HG02840 (cell line): ENCODE measurements around the gene TM9SF3.
"Not testable (repeated sequence)": the region's sequence is repeated elsewhere in the genome, so short reads cannot be mapped to it uniquely, and the experiment has no call there.

Experiments used
- ATAC-seq: cut with Tn5 transposase; IDR thresholded peaks from one replicate; pipeline ENCODE4 v1.9.1; 2021; ENCODE audit warnings: mild to moderate bottlenecking, moderate library complexity, moderate number of reproducible peaks; ENCODE audit not compliant: unreplicated experiment, low FRiP score

Gene TM9SF3

DNA sequence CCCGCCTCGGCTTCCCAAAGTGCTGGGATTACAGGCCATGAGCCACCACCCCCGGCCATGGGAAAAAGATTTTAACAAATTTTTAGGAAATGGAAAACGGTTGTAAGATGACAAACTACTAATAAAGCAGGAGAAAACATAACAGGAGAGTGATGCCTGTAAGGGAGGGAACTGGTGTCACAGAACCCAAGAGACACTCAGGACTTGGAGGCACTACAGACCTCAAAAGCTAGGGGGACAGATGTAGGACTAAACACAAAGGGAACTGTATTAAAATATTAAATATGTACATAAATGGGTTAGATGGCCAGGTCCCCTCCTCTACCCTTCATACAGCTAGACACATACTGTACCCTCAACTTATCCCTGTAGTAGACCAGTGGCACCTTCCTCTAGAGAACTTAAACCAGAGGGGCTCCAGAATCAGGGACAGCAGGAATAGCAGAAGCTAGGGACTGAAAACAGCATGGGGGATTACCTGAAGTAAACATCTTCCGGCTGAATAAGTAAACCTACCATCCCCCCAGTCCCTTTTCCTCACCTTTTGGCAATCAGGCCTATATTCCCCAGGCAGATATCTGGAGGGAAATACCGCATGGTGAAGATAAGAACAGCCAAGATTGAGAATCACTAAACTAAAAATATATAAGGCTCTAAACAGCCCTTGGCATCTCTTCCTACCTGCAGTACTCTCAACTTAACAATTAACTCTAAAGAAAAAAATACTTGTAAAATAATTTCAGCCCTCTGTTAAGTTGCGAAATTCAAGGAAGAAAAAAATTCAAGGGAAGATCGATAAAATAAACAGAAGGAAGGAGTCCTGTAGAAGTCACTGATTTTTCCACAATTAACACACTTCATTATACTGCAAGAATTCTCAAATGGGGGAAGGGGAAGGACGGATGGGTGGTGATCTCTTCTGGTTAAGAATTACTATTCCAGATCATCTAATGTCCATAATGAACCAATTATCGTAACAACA lies 15.5 kb downstream of the TM9SF3 start:
- no peak for ATAC-seq

DNA sequence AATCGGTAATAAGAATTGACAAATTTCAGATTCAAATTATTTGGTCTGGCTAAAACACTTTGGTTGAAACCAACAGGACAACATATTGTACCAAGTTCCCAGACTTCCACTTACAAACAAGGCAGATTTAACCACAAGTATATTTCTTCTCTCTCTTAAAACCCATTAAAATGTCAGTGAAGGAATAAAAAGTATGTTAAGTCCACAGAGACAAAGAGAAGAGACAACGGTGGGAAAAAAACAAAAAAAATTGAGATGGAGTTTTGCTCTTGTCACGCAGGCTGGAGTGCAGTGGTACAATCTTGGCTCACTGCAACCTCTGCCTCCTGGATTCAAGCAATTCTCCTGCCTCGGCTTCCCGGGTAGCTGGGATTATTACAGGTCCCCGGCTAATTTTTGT lies 16.3 kb downstream of the TM9SF3 start:
- no peak for ATAC-seq

GRCh38 chr10:96568402-96568801 lies 18.4 kb downstream of the TM9SF3 start:
- no peak for ATAC-seq

DNA sequence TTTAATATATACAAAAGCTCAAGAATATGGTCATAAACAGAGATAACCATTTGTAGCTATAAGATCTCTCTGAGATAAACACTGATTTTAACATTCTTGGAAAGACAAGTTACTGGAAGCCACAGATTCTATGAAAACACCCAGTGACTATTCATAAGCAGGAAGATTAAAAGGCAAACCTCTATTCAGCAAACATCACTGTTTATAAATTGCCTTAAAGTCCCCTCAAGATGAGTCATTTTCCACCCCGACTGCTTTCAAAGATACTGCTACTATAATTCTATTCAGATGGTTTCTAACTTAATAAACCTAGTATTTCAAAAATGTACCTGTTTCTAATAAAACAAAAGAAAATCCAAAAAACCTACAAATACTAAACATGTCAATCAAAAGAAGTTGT lies 21.0 kb downstream of the TM9SF3 start:
- no peak for ATAC-seq

- no peak for ATAC-seq
Observed at GRCh38 chr10:96560966-96561887, 25.6 kb downstream of the TM9SF3 start.

DNA sequence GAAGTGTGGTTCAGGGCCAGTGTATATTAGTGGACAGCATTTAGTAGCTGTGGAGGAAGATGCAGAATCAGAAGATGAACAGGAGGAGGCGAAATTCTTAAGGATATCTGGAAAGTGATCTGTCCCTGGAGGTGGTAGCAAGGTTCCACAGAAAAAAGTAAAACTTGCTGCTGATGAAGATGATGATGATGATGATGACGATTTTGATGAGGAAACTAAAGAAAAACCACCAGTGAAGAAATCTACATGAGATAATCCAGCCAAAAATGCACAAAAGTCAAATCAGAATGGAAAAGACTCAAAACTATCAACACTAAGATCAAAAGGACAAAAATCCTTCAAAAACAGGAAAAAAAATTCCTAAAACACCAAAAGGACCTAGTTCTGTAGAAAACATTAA lies 26.3 kb downstream of the TM9SF3 start:
- ATAC-seq: no peak

DNA sequence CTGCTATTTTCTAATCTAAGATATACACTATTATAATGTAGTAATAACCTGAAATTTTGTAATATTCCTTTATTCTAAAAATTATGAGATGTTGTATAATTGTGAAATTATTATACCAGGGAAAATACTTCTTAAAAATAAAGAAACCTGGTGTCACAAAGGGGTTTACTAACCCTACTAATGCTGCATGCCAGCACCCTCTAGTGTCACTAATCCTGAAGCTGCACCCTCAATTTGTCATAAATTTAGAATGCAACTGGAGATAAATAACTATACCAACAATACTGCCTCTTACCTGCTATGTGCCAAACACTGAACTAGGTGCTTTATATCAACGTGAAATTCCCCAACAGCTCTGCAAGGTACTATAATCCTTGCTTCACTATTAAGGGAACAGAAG lies 30.8 kb downstream of the TM9SF3 start:
- ATAC-seq: no peak

DNA sequence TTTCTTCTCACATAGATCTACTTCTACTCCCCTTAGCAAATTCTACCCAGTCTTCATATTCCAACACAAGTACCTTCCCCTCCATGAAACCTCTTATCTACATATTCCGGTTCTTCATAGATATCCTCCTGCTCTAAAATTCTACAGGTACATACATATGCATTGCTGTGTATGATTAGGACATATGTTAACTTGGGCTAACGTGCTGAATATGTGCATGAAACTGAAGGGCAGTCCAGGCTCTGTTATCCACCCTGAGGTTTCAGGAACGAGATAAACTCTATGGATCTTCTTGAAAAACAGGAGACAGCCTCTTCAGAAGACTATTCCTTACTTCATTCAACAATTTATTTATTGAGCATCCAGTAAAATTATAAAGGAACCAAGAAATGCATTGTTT lies 31.5 kb downstream of the TM9SF3 start:
- ATAC-seq: no peak

GRCh38 chr10:96548589-96548988 lies 38.2 kb downstream of the TM9SF3 start:
- no peak for ATAC-seq

GRCh38 chr10:96545558-96545957 lies 41.3 kb downstream of the TM9SF3 start:
- ATAC-seq: not testable (repeated sequence)

DNA sequence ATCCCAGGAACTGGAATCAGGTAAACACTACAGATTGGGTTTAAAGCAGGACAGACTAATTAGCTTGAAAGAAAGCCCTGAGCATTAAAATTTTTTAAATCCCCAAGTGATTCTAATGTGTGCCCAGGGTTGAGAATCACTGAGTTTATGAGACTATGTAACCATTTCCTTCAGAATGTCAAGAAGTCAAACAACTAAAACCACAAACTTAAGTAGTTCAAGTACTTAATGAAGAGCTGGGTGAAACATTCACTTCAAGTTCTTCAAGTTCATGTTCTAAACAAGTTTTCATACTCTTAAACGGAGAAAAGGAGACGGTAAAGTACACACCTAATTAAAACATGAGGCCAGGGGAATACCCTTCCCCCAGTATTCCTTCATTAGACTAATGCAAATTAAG lies 44.9 kb downstream of the TM9SF3 start:
- no peak for ATAC-seq

- no peak for ATAC-seq
Observed at GRCh38 chr10:96540240-96540639, 46.6 kb downstream of the TM9SF3 start.

DNA sequence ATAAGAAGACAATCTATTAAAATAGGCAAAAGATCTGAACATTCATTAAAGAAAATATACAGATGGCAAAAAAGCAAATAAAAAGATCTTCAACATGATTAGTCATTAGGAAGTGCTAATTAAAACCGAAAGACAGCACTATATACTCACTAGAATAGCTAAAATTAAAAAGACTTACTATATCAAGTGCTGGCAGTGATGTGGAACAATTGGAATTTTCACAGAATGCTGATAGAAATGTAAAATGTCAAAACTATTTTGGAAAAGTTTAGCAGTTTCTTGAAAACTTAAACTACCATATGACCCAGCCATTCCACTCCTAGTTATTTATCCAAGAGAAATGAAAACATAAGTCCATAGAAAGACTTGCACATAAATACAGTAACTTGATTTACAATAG lies 48.1 kb downstream of the TM9SF3 start:
- ATAC-seq: no peak

- no peak for ATAC-seq
Observed at GRCh38 chr10:96536129-96536528, 50.7 kb downstream of the TM9SF3 start.

- no peak for ATAC-seq
Observed at GRCh38 chr10:96532523-96532922, 54.3 kb downstream of the TM9SF3 start.

DNA sequence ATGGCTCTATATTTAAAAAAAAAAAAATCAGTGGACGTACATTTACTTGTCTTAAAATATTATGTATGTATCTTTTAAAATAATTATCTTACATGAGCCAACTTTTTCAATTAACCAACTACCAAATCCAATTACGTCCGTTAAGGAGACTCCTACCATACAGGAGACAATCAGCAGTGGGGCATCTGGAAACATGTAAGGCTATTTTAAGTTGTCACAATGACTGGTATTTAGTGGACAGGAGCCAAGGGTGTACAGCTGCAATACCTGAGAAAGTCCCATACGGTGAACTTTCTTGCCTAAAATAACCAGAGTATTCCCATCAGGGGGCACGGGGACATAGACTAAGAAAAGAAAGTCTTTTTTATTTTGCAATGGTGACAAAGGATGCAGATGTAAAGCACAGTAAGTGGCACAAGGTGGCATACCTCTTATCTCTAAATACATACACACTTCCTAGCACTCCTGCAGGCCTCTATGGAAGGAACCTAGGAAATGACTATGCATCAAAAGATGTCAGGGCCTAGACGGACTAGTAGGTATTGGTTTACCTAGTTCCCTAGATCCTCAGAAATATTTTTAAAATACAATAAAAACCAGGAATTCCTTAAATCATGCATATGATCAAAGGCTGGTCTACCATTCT lies 57.1 kb downstream of the TM9SF3 start:
- ATAC-seq: no peak

GRCh38 chr10:96524741-96525140 lies 62.1 kb downstream of the TM9SF3 start:
- ATAC-seq: no peak

- ATAC-seq: no peak
Observed at GRCh38 chr10:96517284-96517683, 69.5 kb downstream of the TM9SF3 start.

- ATAC-seq: no peak
Observed at GRCh38 chr10:96516337-96516736, 70.5 kb downstream of the TM9SF3 start.

- peak; percentile 73 for ATAC-seq
Observed at GRCh38 chr10:96513698-96514561, 72.9 kb downstream of the TM9SF3 start, which contains the start of gene TLL2. Gene TLL2, minus strand, starts transcription at chr10:96513926. Its CDS starts 241 bp downstream, at chr10:96513685.
